Measurements from ENCODE around the gene CD72.
"Not testable (repeated sequence)": the region's sequence is repeated elsewhere in the genome, so short reads cannot be mapped to it uniquely, and the experiment has no call there.

The CD72 gene

GRCh38 chr9:35616681-35617459, 1.3 kb downstream of the CD72 start:
- peak overlapping the region; percentile 100 for H3K4me2 ChIP-seq
- peaks cover 95% of the 10 kb centered on the region for H3K4me1 ChIP-seq
- peaks cover 49% of the 10 kb centered on the region; the same call in 1 of the 2 replicates for H4K20me1 ChIP-seq
- no peaks in the 10 kb centered on the region for H3K9me3 ChIP-seq
- H3K9ac ChIP-seq, result peak overlapping the region; percentile 90
- no peak for TF ChIP-seq Cebpa-rat (IDR thresholded peaks at IDR 0.05)
- H3K27ac ChIP-seq, result peak overlapping the region; percentile 98
- peaks cover 43% of the 10 kb centered on the region for H3K36me3 ChIP-seq
- peak overlapping the region; percentile 77 for H3K4me3 ChIP-seq
- no peaks in the 10 kb centered on the region for H3K27me3 ChIP-seq

GRCh38 chr9:35615981-35616680, 2.1 kb downstream of the CD72 start:
- H4K20me1 ChIP-seq, result peaks cover 54% of the 10 kb centered on the region; the same call in 1 of the 2 replicates
- TF ChIP-seq Cebpa-rat (IDR thresholded peaks at IDR 0.05), result no peak
- H3K36me3 ChIP-seq, result peaks cover 51% of the 10 kb centered on the region
- H3K27ac ChIP-seq, result peak overlapping the region; percentile 98
- H3K9me3 ChIP-seq, result no peaks in the 10 kb centered on the region
- H3K4me1 ChIP-seq, result peaks cover 95% of the 10 kb centered on the region
- peak overlapping the region; percentile 100 for H3K4me2 ChIP-seq
- peak overlapping the region; percentile 77 for H3K4me3 ChIP-seq
- H3K9ac ChIP-seq, result peak overlapping the region; percentile 90
- H3K27me3 ChIP-seq, result no peaks in the 10 kb centered on the region

- H3K27ac ChIP-seq, result no peak overlapping the region
- H3K27me3 ChIP-seq, result no peaks in the 10 kb centered on the region
- no peak for TF ChIP-seq Cebpa-rat (IDR thresholded peaks at IDR 0.05)
- H3K9me3 ChIP-seq, result no peaks in the 10 kb centered on the region
- H4K20me1 ChIP-seq, result peaks cover 84% of the 10 kb centered on the region
- H3K4me3 ChIP-seq, result no peak overlapping the region
- peaks cover 79% of the 10 kb centered on the region for H3K4me1 ChIP-seq
- H3K4me2 ChIP-seq, result peak overlapping the region; percentile 100; the same call in 1 of the 2 replicates
- H3K36me3 ChIP-seq, result peaks cover 84% of the 10 kb centered on the region
- no peak overlapping the region for H3K9ac ChIP-seq
Measured at GRCh38 chr9:35612843-35613242, 5.4 kb downstream of the CD72 start.

- H3K9me3 ChIP-seq, H3K9ac ChIP-seq, H3K4me3 ChIP-seq, H3K27ac ChIP-seq, H3K4me2 ChIP-seq, H3K27me3 ChIP-seq: not testable (repeated sequence)
- Histone ChIP-seq H3K4me1 (peaks cover 79% of the 10 kb centered on the region), H4K20me1 (peaks cover 91% of the 10 kb centered on the region), H3K36me3 (peaks cover 91% of the 10 kb centered on the region)
Measured at GRCh38 chr9:35612066-35612465, 6.1 kb downstream of the CD72 start.

GRCh38 chr9:35611230-35611797, 6.9 kb downstream of the CD72 start:
- Histone ChIP-seq H3K27me3 (no peaks in the 10 kb centered on the region), H4K20me1 (peaks cover 95% of the 10 kb centered on the region), H3K4me3 (no peak overlapping the region), H3K36me3 (peaks cover 96% of the 10 kb centered on the region), H3K9me3 (no peaks in the 10 kb centered on the region), H3K4me2 (no peak overlapping the region), H3K27ac (no peak overlapping the region), H3K4me1 (peaks cover 80% of the 10 kb centered on the region), H3K9ac (no peak overlapping the region)
- no peak for TF ChIP-seq Cebpa-rat (IDR thresholded peaks at IDR 0.05)

- Histone ChIP-seq H3K9me3 (no peaks in the 10 kb centered on the region), H3K4me1 (peaks cover 71% of the 10 kb centered on the region), H3K27ac (0 out of 2 replicates have a peak overlapping the region, but pooled peaks have one; percentile 26), H3K4me3 (no peak overlapping the region), H3K9ac (no peak overlapping the region), H4K20me1 (peaks cover 88% of the 10 kb centered on the region), H3K27me3 (no peaks in the 10 kb centered on the region), H3K4me2 (peak overlapping the region; percentile 14; the same call in 1 of the 2 replicates), H3K36me3 (peaks cover 81% of the 10 kb centered on the region)
- no peak for TF ChIP-seq Cebpa-rat (IDR thresholded peaks at IDR 0.05)
Measured at GRCh38 chr9:35609820-35610163, 8.4 kb downstream of the CD72 start.

GRCh38 chr9:35609001-35609819, 9.0 kb downstream of the CD72 start:
- no peak overlapping the region for H3K4me3 ChIP-seq
- peaks cover 76% of the 10 kb centered on the region for H3K36me3 ChIP-seq
- no peak for TF ChIP-seq Cebpa-rat (IDR thresholded peaks at IDR 0.05)
- no peaks in the 10 kb centered on the region for H3K27me3 ChIP-seq
- no peaks in the 10 kb centered on the region for H3K9me3 ChIP-seq
- H4K20me1 ChIP-seq, result peaks cover 82% of the 10 kb centered on the region
- H3K9ac ChIP-seq, result no peak overlapping the region
- H3K4me2 ChIP-seq, result peak overlapping the region; percentile 14; the same call in 1 of the 2 replicates
- H3K4me1 ChIP-seq, result peaks cover 68% of the 10 kb centered on the region
- H3K27ac ChIP-seq, result 0 out of 2 replicates have a peak overlapping the region, but pooled peaks have one; percentile 26

GRCh38 chr9:35608221-35608620, 10.0 kb downstream of the CD72 start:
- H3K36me3 ChIP-seq, result peaks cover 66% of the 10 kb centered on the region
- no peak overlapping the region for H3K4me2 ChIP-seq
- peaks cover 63% of the 10 kb centered on the region for H3K4me1 ChIP-seq
- no peak overlapping the region for H3K4me3 ChIP-seq
- TF ChIP-seq Cebpa-rat (IDR thresholded peaks at IDR 0.05), result no peak
- no peaks in the 10 kb centered on the region for H3K9me3 ChIP-seq
- H3K27me3 ChIP-seq, result no peaks in the 10 kb centered on the region
- peaks cover 72% of the 10 kb centered on the region for H4K20me1 ChIP-seq
- H3K9ac ChIP-seq, result no peak overlapping the region
- H3K27ac ChIP-seq, result no peak overlapping the region

- H3K4me3 ChIP-seq, result peak overlapping the region; percentile 88
- H3K4me1 ChIP-seq, result peaks cover 56% of the 10 kb centered on the region
- no peak for TF ChIP-seq Cebpa-rat (IDR thresholded peaks at IDR 0.05)
- H4K20me1 ChIP-seq, result peaks cover 57% of the 10 kb centered on the region
- peak overlapping the region; percentile 90 for H3K4me2 ChIP-seq
- H3K27me3 ChIP-seq, result no peaks in the 10 kb centered on the region
- no peaks in the 10 kb centered on the region for H3K9me3 ChIP-seq
- peaks cover 51% of the 10 kb centered on the region for H3K36me3 ChIP-seq
- no peak overlapping the region for H3K27ac ChIP-seq
- H3K9ac ChIP-seq, result 0 out of 2 replicates have a peak overlapping the region, but pooled peaks have one; percentile 87
Measured at GRCh38 chr9:35606726-35607125, 11.5 kb downstream of the CD72 start.

Data from BLaER1 (cell line).